K562 (cell line): ENCODE results near the gene CSNK1A1. TPM values are rescaled to one million over a fixed set of nuclear protein-coding genes. Genes with fewer than 3 reads are reported as not detected.

Source experiments
- ARID4B ChIP-seq: sonication (generic); formaldehyde crosslinking; IDR thresholded peaks from 2 replicates; pipeline ENCODE4 v1.8.0; 2022; ENCODE audit warnings: mild to moderate bottlenecking, missing genetic modification reagents
- BCOR ChIP-seq: fragments of 450-650 bp; IDR thresholded peaks from 2 replicates; pipeline ENCODE4 v1.6.1; 2016
- CBX2 ChIP-seq: fragments of 200-600 bp; sonication (generic); IDR thresholded peaks from one replicate; pipeline ENCODE4 v1.6.1; 2012; ENCODE audit warnings: mild to moderate bottlenecking, low read length, inconsistent platforms; ENCODE audit not compliant: insufficient read depth, poor library complexity, severe bottlenecking
- CTCF ChIP-seq, 3 experiments: IDR thresholded peaks in 2 of 3; conservative IDR thresholded peaks in 1 of 3; 2 replicates each; pipeline ENCODE4 v1.5.1; 2011 to 2012; ENCODE audit warnings: low read length in 3 of 3, mild to moderate bottlenecking in 3 of 3, control low read depth in 2 of 3, improper control_type of control experiment in 1 of 3, inconsistent platforms in 1 of 3, low read depth in 1 of 3, mixed read lengths in 1 of 3, moderate library complexity in 1 of 3; ENCODE audit not compliant: insufficient read depth in 2 of 3
- ELF1 ChIP-seq: fragments of 200-800 bp; sonication (Bioruptor generic); IDR thresholded peaks from 2 replicates; pipeline ENCODE4 v1.6.1; 2016; ENCODE audit warnings: missing genetic modification characterization, missing compliant biosample characterization
- EP400 ChIP-seq: fragments of 450-650 bp; IDR thresholded peaks from 2 replicates; pipeline ENCODE4 v1.6.1; 2017; ENCODE audit warnings: antibody characterized with exemption, mild to moderate bottlenecking, moderate library complexity
- HMG20A ChIP-seq: fragments of 450-650 bp; formaldehyde crosslinking; conservative IDR thresholded peaks from 2 replicates; pipeline ENCODE4 v1.4.0; 2020; ENCODE audit warnings: mild to moderate bottlenecking, mixed read lengths
- JUN ChIP-seq, 2 experiments: sonication (generic) in 1 of 2; formaldehyde crosslinking in 1 of 2; IDR thresholded peaks; 2 replicates each; pipeline versions ENCODE4 v1.6.1 to v1.8.0; 2012 to 2022; ENCODE audit warnings: borderline replicate concordance in 2 of 2, mild to moderate bottlenecking in 2 of 2, improper control_type of control experiment in 1 of 2, low read depth in 1 of 2, low read length in 1 of 2, missing genetic modification reagents in 1 of 2
- PKNOX1 ChIP-seq: fragments of 450-650 bp; IDR thresholded peaks from 2 replicates; pipeline ENCODE4 v1.6.1; 2016
- POLR2H ChIP-seq: IDR thresholded peaks from 2 replicates; pipeline ENCODE4 v1.6.1; 2016; ENCODE audit warnings: missing genetic modification characterization, low read depth, mild to moderate bottlenecking, control low read depth, missing compliant biosample characterization, moderate library complexity
- RBM34 ChIP-seq: fragments of 200-400 bp; formaldehyde crosslinking; IDR thresholded peaks from 2 replicates; pipeline ENCODE4 v1.6.1; 2018; ENCODE audit warnings: low read length, borderline replicate concordance; ENCODE audit not compliant: insufficient read depth
- SMARCC2 ChIP-seq: fragments of 450-650 bp; IDR thresholded peaks from 2 replicates; pipeline ENCODE4 v1.6.1; 2017; ENCODE audit warnings: antibody characterized with exemption, moderate library complexity, mild to moderate bottlenecking, low read depth
- ZBTB1 ChIP-seq: sonication (generic); formaldehyde crosslinking; IDR thresholded peaks from 2 replicates; pipeline ENCODE4 v1.8.1; 2023; ENCODE audit warnings: missing genetic modification reagents, low read depth, mild to moderate bottlenecking, borderline replicate concordance
- ZFP91 ChIP-seq: sonication (generic); formaldehyde crosslinking; IDR thresholded peaks from 2 replicates; pipeline ENCODE4 v1.8.0; 2022; ENCODE audit warnings: mild to moderate bottlenecking, missing genetic modification reagents
- ZFX ChIP-seq: sonication (generic); formaldehyde crosslinking; IDR thresholded peaks from 2 replicates; pipeline ENCODE4 v1.8.0; 2022; ENCODE audit warnings: mild to moderate bottlenecking, missing genetic modification reagents, moderate library complexity
- ZNF175 ChIP-seq: fragments of 200-800 bp; sonication (Bioruptor generic); IDR thresholded peaks from 2 replicates; pipeline ENCODE4 v1.6.1; 2016; ENCODE audit warnings: low read depth, mild to moderate bottlenecking, missing genetic modification characterization, missing compliant biosample characterization
- ZNF395 ChIP-seq: fragments of 200-800 bp; sonication (Bioruptor generic); IDR thresholded peaks from 2 replicates; pipeline ENCODE4 v1.6.1; 2017; ENCODE audit warnings: missing genetic modification characterization, missing compliant biosample characterization
- polyA plus RNA-seq, 8 experiments: library from polyadenylated mRNA; depleted of rRNA in 4 of 8; stranded (reverse) in 5 of 8; unstranded in 3 of 8; fragments of >200 nt; fragmentation: Nextera tagmentation in 2 of 8; fragmentation: Illumina TruSeq in 1 of 8; extraction: Ambion mirVana in 2 of 8; extraction: Trizol in 1 of 8; gene quantifications; 2 replicates each; pipeline versions ENCODE4 v1.2.1 to v1.2.3, GENCODE V29; 2011 to 2014; ENCODE audit warnings: inconsistent platforms in 1 of 8, missing spikeins in 1 of 8
- total RNA-seq, 7 experiments: library from RNA; depleted of rRNA in 6 of 7; stranded (reverse); fragments of >200 nt in 6 of 7; fragmentation: Illumina TruSeq in 2 of 7; extraction: Trizol in 2 of 7; gene quantifications; 2 replicates each; pipeline versions ENCODE4 v1.2.1 to v1.2.3, GENCODE V29; 2011 to 2021; ENCODE audit warnings: low replicate concordance in 1 of 7

Gene CSNK1A1
- total and polyA plus RNA-seq, 9 of the 15 experiments (the other 6 are each of a cell fraction or from before 2014, with no cell fraction given): 49.1 to 196 (median 154) TPM

GRCh38 chr5:149561848-149562247 lies 10.6 kb upstream of the CSNK1A1 start (continued):
- no peak for TF ChIP-seq ARID4B
- TF ChIP-seq CTCF (IDR thresholded peaks at IDR 0.05 in 2 of 3, conservative IDR thresholded peaks at IDR 0.05 in 1 of 3; ENCODE audit: insufficient read depth in 2 of 3, low read depth in 1 of 3, low read length in 3 of 3): no peak
- TF ChIP-seq BCOR: no peak
- peak; percentile 88 for TF ChIP-seq JUN (IDR thresholded peaks at IDR 0.05; ENCODE audit: borderline replicate concordance, low read depth, low read length)
- no peak for TF ChIP-seq JUN (CRISPR knock-in tag; IDR thresholded peaks at IDR 0.05; ENCODE audit: borderline replicate concordance)
- TF ChIP-seq ZNF175: peak; percentile 88
- no peak; the same call in 1 of the 2 replicates for TF ChIP-seq POLR2H
- no peak for TF ChIP-seq RBM34
- no peak for TF ChIP-seq ZFX
- peak; percentile 60; the same call in 1 of the 2 replicates for TF ChIP-seq SMARCC2
- TF ChIP-seq HMG20A (CRISPR knock-in tag): no peak
- TF ChIP-seq ZBTB1 (CRISPR knock-in tag): no peak
- no peak; the same call in 1 of the 2 replicates for TF ChIP-seq EP400
- TF ChIP-seq PKNOX1: no peak
- TF ChIP-seq ELF1: peak; percentile 55
- TF ChIP-seq ZFP91: no peak
- no peak for TF ChIP-seq CBX2
- 0 out of 2 replicates have a peak, but pooled peaks have one; percentile 12 for TF ChIP-seq ZNF395 (CRISPR knock-in tag)
